H9 (cell line): ENCODE measurements around the gene KBTBD13. TPM values are rescaled to one million over a fixed set of nuclear protein-coding genes. Genes with fewer than 3 reads are reported as not detected.

ENCODE experiments used
- DNase-seq: peaks from one replicate; pipeline ENCODE4 v3.0.0-alpha.2; 2017
- H2AFZ ChIP-seq: one replicate; pipeline ENCODE4 v1.6.1; 2013; ENCODE audit warnings: mild to moderate bottlenecking, low read length, control low read depth, moderate library complexity
- H2AK5ac ChIP-seq: 2 replicates; pipeline ENCODE4 v1.6.1; 2013; ENCODE audit warnings: low read length, control low read depth, mixed read lengths; ENCODE audit not compliant: insufficient read length
- H2BK120ac ChIP-seq: one replicate; pipeline ENCODE4 v1.6.1; 2013; ENCODE audit warnings: low read depth, mild to moderate bottlenecking, low read length, control low read depth, inconsistent platforms; ENCODE audit not compliant: poor library complexity, severe bottlenecking
- H2BK12ac ChIP-seq: 2 replicates; pipeline ENCODE4 v1.6.1; 2013; ENCODE audit warnings: low read length, control low read depth, mixed read lengths, low read depth; ENCODE audit not compliant: insufficient read length
- H2BK15ac ChIP-seq: 2 replicates; pipeline ENCODE4 v1.6.1; 2013; ENCODE audit warnings: low read depth, low read length, control low read depth
- H2BK20ac ChIP-seq: one replicate; pipeline ENCODE4 v1.6.1; 2013; ENCODE audit warnings: low read depth, mild to moderate bottlenecking, low read length, control low read depth, inconsistent platforms; ENCODE audit not compliant: poor library complexity, severe bottlenecking
- H2BK5ac ChIP-seq: 2 replicates; pipeline ENCODE4 v1.6.1; 2013; ENCODE audit warnings: low read length, control low read depth, mixed read lengths; ENCODE audit not compliant: insufficient read length
- H3K14ac ChIP-seq: 2 replicates; pipeline ENCODE4 v1.6.1; 2013; ENCODE audit warnings: low read length, control low read depth; ENCODE audit not compliant: insufficient read depth
- H3K18ac ChIP-seq: 2 replicates; pipeline ENCODE4 v1.6.1; 2013; ENCODE audit warnings: low read depth, mild to moderate bottlenecking, mixed read lengths, low read length, control low read depth; ENCODE audit not compliant: insufficient read length
- H3K23ac ChIP-seq: 2 replicates; pipeline ENCODE4 v1.6.1; 2013; ENCODE audit warnings: low read length, control low read depth, mixed read lengths, low read depth; ENCODE audit not compliant: insufficient read length
- H3K23me2 ChIP-seq: 2 replicates; pipeline ENCODE4 v1.6.1; 2013; ENCODE audit warnings: low read depth, mild to moderate bottlenecking, mixed read lengths, low read length, control low read depth; ENCODE audit not compliant: insufficient read length, poor library complexity, severe bottlenecking
- H3K27ac ChIP-seq: 2 replicates; pipeline ENCODE4 v1.5.1; 2013; ENCODE audit warnings: low read length, control low read depth, mixed read lengths, low read depth; ENCODE audit not compliant: insufficient read length
- H3K27me3 ChIP-seq: 2 replicates; pipeline ENCODE4 v1.6.1; 2013; ENCODE audit warnings: low read length, control low read depth, inconsistent platforms; ENCODE audit not compliant: insufficient read depth
- H3K4ac ChIP-seq: 2 replicates; pipeline ENCODE4 v1.6.1; 2013; ENCODE audit warnings: low read depth, mild to moderate bottlenecking, control low read depth, inconsistent platforms, low read length, moderate library complexity
- H3K4me1 ChIP-seq: 2 replicates; pipeline ENCODE4 v1.6.1; 2013; ENCODE audit warnings: low read length, control low read depth, inconsistent platforms; ENCODE audit not compliant: insufficient read depth
- H3K4me2 ChIP-seq: 2 replicates; pipeline ENCODE4 v1.6.1; 2013; ENCODE audit warnings: low read length, control low read depth, mixed read lengths; ENCODE audit not compliant: insufficient read length, insufficient read depth
- H3K56ac ChIP-seq: 2 replicates; pipeline ENCODE4 v1.6.1; 2013; ENCODE audit warnings: low read depth, mild to moderate bottlenecking, mixed read lengths, low read length, control low read depth; ENCODE audit not compliant: insufficient read length
- H3K79me1 ChIP-seq: 2 replicates; pipeline ENCODE4 v1.6.1; 2013; ENCODE audit warnings: low read depth, mild to moderate bottlenecking, moderate library complexity, low read length, control low read depth, inconsistent platforms; ENCODE audit not compliant: insufficient read depth, poor library complexity, severe bottlenecking
- H3K79me2 ChIP-seq: 2 replicates; pipeline ENCODE4 v1.6.1; 2013; ENCODE audit warnings: low read length, control low read depth, inconsistent platforms; ENCODE audit not compliant: insufficient read depth
- H3K9ac ChIP-seq: 2 replicates; pipeline ENCODE4 v1.6.1; 2013; ENCODE audit warnings: low read length, control low read depth, mixed read lengths; ENCODE audit not compliant: insufficient read length; ENCODE audit errors: extremely low read depth
- H3K9me3 ChIP-seq: one replicate; pipeline ENCODE4 v1.6.1; 2013; ENCODE audit warnings: low read depth, low read length, inconsistent platforms; ENCODE audit not compliant: control insufficient read depth
- H3T11ph ChIP-seq: one replicate; pipeline ENCODE4 v1.6.1; 2013; ENCODE audit warnings: mild to moderate bottlenecking, low read length, control low read depth, inconsistent platforms
- H4K20me1 ChIP-seq: one replicate; pipeline ENCODE4 v1.6.1; 2013; ENCODE audit not compliant: control insufficient read depth, insufficient read length, insufficient read depth
- H4K5ac ChIP-seq: 2 replicates; pipeline ENCODE4 v1.6.1; 2013; ENCODE audit warnings: low read depth, mild to moderate bottlenecking, mixed read lengths, low read length, control low read depth; ENCODE audit not compliant: insufficient read length
- H4K8ac ChIP-seq: replicated peaks from 2 replicates; pipeline ENCODE4 v1.6.1; 2013; ENCODE audit warnings: low read length, control low read depth, mixed read lengths, low read depth; ENCODE audit not compliant: insufficient read length
- H4K91ac ChIP-seq: 2 replicates; pipeline ENCODE4 v1.6.1; 2013; ENCODE audit warnings: low read depth, mild to moderate bottlenecking, moderate library complexity, mixed read lengths, low read length, control low read depth; ENCODE audit not compliant: insufficient read length
- H3K27ac Mint-ChIP-seq, 3 experiments: 2 replicates in 2 of 3; 3 replicates in 1 of 3; pipeline ENCODE4 v1.8.0; 2020 to 2021; ENCODE audit warnings: mixed read lengths in 3 of 3, mild to moderate bottlenecking in 1 of 3, moderate library complexity in 1 of 3
- H3K27me3 Mint-ChIP-seq: 2 replicates; pipeline ENCODE4 v1.8.0; 2021; ENCODE audit warnings: low read depth, mild to moderate bottlenecking, moderate library complexity, mixed read lengths
- H3K36me3 Mint-ChIP-seq, 3 experiments: 2 replicates in 2 of 3; 3 replicates in 1 of 3; pipeline ENCODE4 v1.8.0; 2020 to 2021; ENCODE audit warnings: low read depth in 3 of 3, mixed read lengths in 3 of 3; ENCODE audit not compliant: insufficient read depth in 1 of 3
- H3K4me1 Mint-ChIP-seq, 2 experiments: 2 replicates each; pipeline ENCODE4 v1.8.0; 2020; ENCODE audit warnings: mixed read lengths in 2 of 2
- H3K4me3 Mint-ChIP-seq, 2 experiments: 2 replicates in 1 of 2; 3 replicates in 1 of 2; pipeline ENCODE4 v1.8.0; 2020 to 2021; ENCODE audit warnings: mild to moderate bottlenecking in 2 of 2, mixed read lengths in 2 of 2, moderate library complexity in 1 of 2
- H3K9me3 Mint-ChIP-seq, 2 experiments: 2 replicates in 1 of 2; 3 replicates in 1 of 2; pipeline ENCODE4 v1.8.0; 2020; ENCODE audit warnings: mild to moderate bottlenecking in 2 of 2, mixed read lengths in 2 of 2, moderate library complexity in 1 of 2
- WGBS: extraction: QIAGEN DNeasy Blood & Tissue Kit; methylation state at CpG from one replicate; pipeline ENCODE4 v1.1.7; 2013; ENCODE audit warnings: missing lambda C conversion rate, low lambda C conversion rate, mixed read lengths; ENCODE audit not compliant: insufficient read length; ENCODE audit errors: extremely low coverage; 5-methylcytosine and 5-hydroxymethylcytosine counted together
- total RNA-seq: library from RNA; stranded (reverse); gene quantifications from 2 replicates; pipeline ENCODE4 v1.2.1, GENCODE V29; 2021
- TF ChIP-seq, protein P1 (sequence below): fragments of 200-600 bp; sonication (generic); conservative IDR thresholded peaks from 3 replicates; pipeline ENCODE4 v1.8.0; 2021; ENCODE audit warnings: antibody characterized with exemption, mild to moderate bottlenecking

The KBTBD13 gene
- total RNA-seq, 1 experiment from 2014 or later = not detected

DNA sequence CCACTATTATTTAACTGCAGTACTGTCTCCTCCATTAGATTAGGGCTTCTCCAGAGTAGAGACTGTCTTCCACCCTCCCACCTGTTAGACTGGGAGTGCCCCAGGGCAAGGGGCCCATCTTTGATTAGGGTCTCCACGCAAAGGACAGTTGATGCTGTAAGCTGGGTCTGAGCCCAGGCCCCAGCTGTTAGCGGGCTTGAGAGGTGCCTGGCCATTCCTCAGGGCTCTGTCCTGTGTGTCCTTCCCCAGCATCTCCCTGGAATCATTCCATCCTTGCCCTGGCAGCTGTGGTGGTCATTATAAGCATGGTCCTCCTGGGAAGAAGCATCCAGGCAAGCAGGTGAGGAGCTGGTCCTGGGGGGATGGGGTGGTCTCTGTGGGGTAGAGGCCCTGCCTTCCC lies 25.3 kb upstream of the KBTBD13 start:
- DNase-seq = no peak
- Histone ChIP-seq H2BK20ac (no peak overlapping the region), H2BK5ac (no peak overlapping the region), H4K5ac (no peak overlapping the region), H2AK5ac (no peak overlapping the region), H4K20me1 (no peaks in the 10 kb centered on the region), H2BK120ac (no peak overlapping the region), H3K23me2 (no peaks in the 10 kb centered on the region), H3K18ac (no peak overlapping the region), H3K27me3 (no peaks in the 10 kb centered on the region), H3K4me2 (no peak overlapping the region), H2AFZ (no peak overlapping the region), H3T11ph (no peak overlapping the region), H4K91ac (no peak overlapping the region), H3K14ac (no peak overlapping the region), H4K8ac (no peak overlapping the region), H3K9me3 (no peaks in the 10 kb centered on the region), H2BK15ac (no peak overlapping the region), H2BK12ac (no peak overlapping the region), H3K27ac (no peak overlapping the region), H3K9ac (no peak overlapping the region), H3K4ac (no peak overlapping the region), H3K79me2 (no peaks in the 10 kb centered on the region), H3K4me1 (no peaks in the 10 kb centered on the region), H3K56ac (no peak overlapping the region), H3K79me1 (no peaks in the 10 kb centered on the region), H3K23ac (no peak overlapping the region)
- TF ChIP-seq, protein P1, sequence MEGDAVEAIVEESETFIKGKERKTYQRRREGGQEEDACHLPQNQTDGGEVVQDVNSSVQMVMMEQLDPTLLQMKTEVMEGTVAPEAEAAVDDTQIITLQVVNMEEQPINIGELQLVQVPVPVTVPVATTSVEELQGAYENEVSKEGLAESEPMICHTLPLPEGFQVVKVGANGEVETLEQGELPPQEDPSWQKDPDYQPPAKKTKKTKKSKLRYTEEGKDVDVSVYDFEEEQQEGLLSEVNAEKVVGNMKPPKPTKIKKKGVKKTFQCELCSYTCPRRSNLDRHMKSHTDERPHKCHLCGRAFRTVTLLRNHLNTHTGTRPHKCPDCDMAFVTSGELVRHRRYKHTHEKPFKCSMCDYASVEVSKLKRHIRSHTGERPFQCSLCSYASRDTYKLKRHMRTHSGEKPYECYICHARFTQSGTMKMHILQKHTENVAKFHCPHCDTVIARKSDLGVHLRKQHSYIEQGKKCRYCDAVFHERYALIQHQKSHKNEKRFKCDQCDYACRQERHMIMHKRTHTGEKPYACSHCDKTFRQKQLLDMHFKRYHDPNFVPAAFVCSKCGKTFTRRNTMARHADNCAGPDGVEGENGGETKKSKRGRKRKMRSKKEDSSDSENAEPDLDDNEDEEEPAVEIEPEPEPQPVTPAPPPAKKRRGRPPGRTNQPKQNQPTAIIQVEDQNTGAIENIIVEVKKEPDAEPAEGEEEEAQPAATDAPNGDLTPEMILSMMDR = no peak
- Mint-ChIP-seq H3K36me3 (peaks cover 0 to 1% (median 0%) of the 10 kb centered on the region in 3 experiments; a peak in 1 of 7 replicates), H3K4me1 (peaks cover 5 to 6% of the 10 kb centered on the region in 2 experiments), H3K27me3 (no peaks in the 10 kb centered on the region), H3K4me3 (no peak overlapping the region), H3K27ac (peak overlapping the region in 1 of 3 experiments; percentile 7; a peak in 1 of 7 replicates), H3K9me3 (no peaks in the 10 kb centered on the region)
- no CpG with 5 or more reads among the region's 2 CpGs for WGBS
